Central memory CD8-positive, alpha-beta T cell (primary cell): ENCODE results near the gene CGB1.
A peak's percentile ranks its signal among the peaks of the same experiment; 100 is the strongest.

Experiments
- ATAC-seq: fragments of 150-1000 bp; cut with Tn5 transposase; replicated peaks from 2 replicates; pipeline ENCODE4 v1.10.0; 2022; ENCODE audit warnings: mild to moderate bottlenecking, moderate FRiP score, moderate number of reproducible peaks; ENCODE audit not compliant: poor library complexity, severe bottlenecking; ENCODE audit errors: extremely low read depth
- DNase-seq, 2 donors: peaks; one replicate each; pipeline ENCODE4 v3.0.0; 2021; ENCODE audit warnings: low spot score in 2 of 2
- H3K27ac Mint-ChIP-seq: one replicate; pipeline ENCODE4 v1.8.0; 2022; ENCODE audit warnings: low read depth, mild to moderate bottlenecking, moderate library complexity, mixed read lengths
- H3K27me3 Mint-ChIP-seq: one replicate; pipeline ENCODE4 v1.8.0; 2022; ENCODE audit warnings: mixed read lengths
- H3K36me3 Mint-ChIP-seq: one replicate; pipeline ENCODE4 v1.8.0; 2022; ENCODE audit warnings: mild to moderate bottlenecking, moderate library complexity, mixed read lengths; ENCODE audit not compliant: insufficient read depth
- H3K4me1 Mint-ChIP-seq: one replicate; pipeline ENCODE4 v1.8.0; 2022; ENCODE audit warnings: mixed read lengths
- H3K4me3 Mint-ChIP-seq: one replicate; pipeline ENCODE4 v1.8.0; 2022; ENCODE audit warnings: mild to moderate bottlenecking, moderate library complexity, mixed read lengths
- H3K9me3 Mint-ChIP-seq: one replicate; pipeline ENCODE4 v1.8.0; 2022; ENCODE audit warnings: mixed read lengths

Gene CGB1

GRCh38 chr19:48997972-48998371, 38.7 kb downstream of the CGB1 start:
- peaks cover 33% of the 10 kb centered on the region for H3K4me1 Mint-ChIP-seq
- peaks cover 8% of the 10 kb centered on the region for H3K36me3 Mint-ChIP-seq
- DNase-seq = peak in 1 of 2 donors; percentile 33
- no peak overlapping the region for H3K27ac Mint-ChIP-seq
- H3K4me3 Mint-ChIP-seq = no peak overlapping the region
- no peaks in the 10 kb centered on the region for H3K27me3 Mint-ChIP-seq
- H3K9me3 Mint-ChIP-seq = no peaks in the 10 kb centered on the region
- no peak for ATAC-seq

GRCh38 chr19:48994035-48994386, 42.7 kb downstream of the CGB1 start:
- no peaks in the 10 kb centered on the region for H3K27me3 Mint-ChIP-seq
- H3K36me3 Mint-ChIP-seq = peaks cover 17% of the 10 kb centered on the region
- peaks cover 45% of the 10 kb centered on the region for H3K4me1 Mint-ChIP-seq
- peak overlapping the region; percentile 87 for H3K27ac Mint-ChIP-seq
- no peak for DNase-seq
- ATAC-seq = no peak
- no peaks in the 10 kb centered on the region for H3K9me3 Mint-ChIP-seq
- H3K4me3 Mint-ChIP-seq = peak overlapping the region; percentile 87

- H3K27me3 Mint-ChIP-seq = no peaks in the 10 kb centered on the region
- ATAC-seq = peak; percentile 94
- H3K4me3 Mint-ChIP-seq = peak within 1 kb of the TSS; percentile 87
- DNase-seq = peak; percentile 96 to 99
- H3K9me3 Mint-ChIP-seq = no peaks in the 10 kb centered on the region
- H3K36me3 Mint-ChIP-seq = peaks cover 21% of the 10 kb centered on the region
- peaks cover 45% of the 10 kb centered on the region for H3K4me1 Mint-ChIP-seq
- peak within 1 kb of the TSS; percentile 87 for H3K27ac Mint-ChIP-seq
These were observed 43.3 kb downstream of the CGB1 start, which contains the start of the genes GYS1 and RUVBL2 for GRCh38 chr19:48993175-48994034. Gene GYS1 (minus strand): TSS chr19:48993309. CDS start chr19:48993112, 197 bp downstream. Gene RUVBL2 (plus strand): TSS chr19:48993887. CDS start chr19:48993912, 25 bp downstream.

- peaks cover 25% of the 10 kb centered on the region for H3K36me3 Mint-ChIP-seq
- ATAC-seq = no peak
- no peak for DNase-seq
- H3K9me3 Mint-ChIP-seq = no peaks in the 10 kb centered on the region
- peak overlapping the region; percentile 87 for H3K4me3 Mint-ChIP-seq
- H3K27ac Mint-ChIP-seq = peak overlapping the region; percentile 87
- H3K27me3 Mint-ChIP-seq = no peaks in the 10 kb centered on the region
- peaks cover 46% of the 10 kb centered on the region for H3K4me1 Mint-ChIP-seq
These were observed 44.0 kb downstream of the CGB1 start for GRCh38 chr19:48992581-48993174.

GRCh38 chr19:48991873-48992580, 44.7 kb downstream of the CGB1 start:
- ATAC-seq (no peak), DNase-seq (no peak)
- peaks cover 25% of the 10 kb centered on the region for H3K36me3 Mint-ChIP-seq
- H3K27ac Mint-ChIP-seq = peak overlapping the region; percentile 87
- peak overlapping the region; percentile 87 for H3K4me3 Mint-ChIP-seq
- H3K4me1 Mint-ChIP-seq = peaks cover 44% of the 10 kb centered on the region
- no peaks in the 10 kb centered on the region for H3K27me3 Mint-ChIP-seq
- no peaks in the 10 kb centered on the region for H3K9me3 Mint-ChIP-seq

GRCh38 chr19:48991011-48991609, 45.6 kb downstream of the CGB1 start:
- ATAC-seq (no peak), DNase-seq (no peak)
- Mint-ChIP-seq H3K36me3 (peaks cover 27% of the 10 kb centered on the region), H3K27ac (peak overlapping the region; percentile 74), H3K9me3 (no peaks in the 10 kb centered on the region), H3K4me1 (peaks cover 44% of the 10 kb centered on the region), H3K27me3 (no peaks in the 10 kb centered on the region), H3K4me3 (no peak overlapping the region)

GRCh38 chr19:48990400-48990799, 46.3 kb downstream of the CGB1 start:
- Mint-ChIP-seq H3K9me3 (no peaks in the 10 kb centered on the region), H3K36me3 (peaks cover 28% of the 10 kb centered on the region), H3K27ac (peak overlapping the region; percentile 74), H3K4me1 (peaks cover 43% of the 10 kb centered on the region), H3K4me3 (no peak overlapping the region), H3K27me3 (no peaks in the 10 kb centered on the region)
- ATAC-seq (no peak), DNase-seq (no peak)

GRCh38 chr19:48989701-48990291, 46.9 kb downstream of the CGB1 start:
- H3K36me3 Mint-ChIP-seq = peaks cover 33% of the 10 kb centered on the region
- no peak for DNase-seq
- H3K27me3 Mint-ChIP-seq = no peaks in the 10 kb centered on the region
- H3K27ac Mint-ChIP-seq = no peak overlapping the region
- H3K4me3 Mint-ChIP-seq = no peak overlapping the region
- no peaks in the 10 kb centered on the region for H3K9me3 Mint-ChIP-seq
- peaks cover 37% of the 10 kb centered on the region for H3K4me1 Mint-ChIP-seq
- no peak for ATAC-seq

- no peaks in the 10 kb centered on the region for H3K27me3 Mint-ChIP-seq
- no peak overlapping the region for H3K4me3 Mint-ChIP-seq
- no peak for ATAC-seq
- peaks cover 30% of the 10 kb centered on the region for H3K4me1 Mint-ChIP-seq
- H3K36me3 Mint-ChIP-seq = peaks cover 33% of the 10 kb centered on the region
- no peak for DNase-seq
- H3K27ac Mint-ChIP-seq = no peak overlapping the region
- H3K9me3 Mint-ChIP-seq = no peaks in the 10 kb centered on the region
These were observed 47.8 kb downstream of the CGB1 start for GRCh38 chr19:48988860-48989259.

- Mint-ChIP-seq H3K9me3 (no peaks in the 10 kb centered on the region), H3K27me3 (no peaks in the 10 kb centered on the region), H3K4me3 (no peak overlapping the region), H3K36me3 (peaks cover 32% of the 10 kb centered on the region), H3K27ac (peak overlapping the region; percentile 79), H3K4me1 (peaks cover 25% of the 10 kb centered on the region)
- DNase-seq = no peak
- no peak for ATAC-seq
These were observed 48.4 kb downstream of the CGB1 start for GRCh38 chr19:48988286-48988685.

GRCh38 chr19:48987323-48987722, 49.4 kb downstream of the CGB1 start:
- Mint-ChIP-seq H3K27me3 (no peaks in the 10 kb centered on the region), H3K36me3 (peaks cover 26% of the 10 kb centered on the region), H3K4me1 (peaks cover 17% of the 10 kb centered on the region), H3K27ac (peak overlapping the region; percentile 79), H3K9me3 (no peaks in the 10 kb centered on the region), H3K4me3 (no peak overlapping the region)
- no peak for DNase-seq
- no peak for ATAC-seq

GRCh38 chr19:48986211-48986610, 50.5 kb downstream of the CGB1 start:
- Mint-ChIP-seq H3K4me3 (no peak overlapping the region), H3K9me3 (no peaks in the 10 kb centered on the region), H3K27ac (no peak overlapping the region), H3K36me3 (peaks cover 32% of the 10 kb centered on the region), H3K4me1 (peaks cover 11% of the 10 kb centered on the region), H3K27me3 (no peaks in the 10 kb centered on the region)
- no peak for DNase-seq
- no peak for ATAC-seq
